Fibroblast of mammary gland (primary cell): ENCODE results near the gene USP48.

Source experiments
- DNase-seq: peaks from one replicate; pipeline ENCODE4 v3.0.0-alpha.2; 2010; ENCODE audit warnings: low read depth
- H3K4me3 ChIP-seq: 2 replicates; pipeline ENCODE4 v1.5.1; 2011; ENCODE audit warnings: low read depth, mild to moderate bottlenecking, low read length, moderate library complexity; ENCODE audit not compliant: control insufficient read depth
- TF ChIP-seq, protein P1 (sequence below): conservative IDR thresholded peaks from 2 replicates; pipeline ENCODE4 v1.5.1; 2011; ENCODE audit warnings: low read depth, low read length, inconsistent platforms; ENCODE audit not compliant: control insufficient read depth, insufficient read depth

The USP48 gene

DNA sequence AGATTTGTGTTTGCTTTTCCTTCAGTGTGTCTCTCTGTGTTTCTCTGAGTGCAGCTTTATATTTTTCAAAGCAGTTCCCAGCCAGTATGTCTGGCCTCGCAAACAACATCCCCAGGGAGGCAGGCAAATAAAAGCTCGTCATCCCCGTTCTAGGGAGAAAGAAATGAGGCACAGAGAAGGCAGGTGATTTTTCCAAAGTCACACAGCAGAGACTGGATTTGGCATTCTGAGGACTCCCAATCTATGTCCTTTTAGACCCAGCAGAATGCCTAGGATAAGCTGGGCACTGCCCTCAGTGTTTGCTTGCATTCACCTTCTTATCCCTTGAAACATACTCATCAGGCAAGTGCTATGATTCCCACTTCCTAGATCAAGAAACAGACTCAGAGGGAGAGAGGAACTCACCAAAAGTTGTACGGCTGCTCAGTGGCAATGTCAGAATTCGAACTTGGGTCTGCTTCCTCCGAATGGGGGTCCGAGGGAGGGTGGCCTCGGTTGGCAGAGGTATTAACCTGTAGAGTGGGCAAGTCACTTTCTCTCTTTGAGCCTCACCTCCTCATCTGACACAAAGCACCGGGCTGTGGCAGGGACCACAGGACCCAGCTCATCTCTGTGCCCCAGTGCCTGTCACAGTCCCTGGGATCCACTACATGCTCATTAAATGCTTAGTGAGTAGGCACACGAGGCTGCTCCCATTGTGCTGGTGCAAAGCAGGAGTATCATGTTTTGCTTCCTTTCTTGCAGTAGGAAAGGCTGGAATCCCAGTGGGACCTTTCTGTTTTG lies 118.0 kb downstream of the USP48 start:
- H3K4me3 ChIP-seq, result no peak overlapping the region
- TF ChIP-seq, protein P1, sequence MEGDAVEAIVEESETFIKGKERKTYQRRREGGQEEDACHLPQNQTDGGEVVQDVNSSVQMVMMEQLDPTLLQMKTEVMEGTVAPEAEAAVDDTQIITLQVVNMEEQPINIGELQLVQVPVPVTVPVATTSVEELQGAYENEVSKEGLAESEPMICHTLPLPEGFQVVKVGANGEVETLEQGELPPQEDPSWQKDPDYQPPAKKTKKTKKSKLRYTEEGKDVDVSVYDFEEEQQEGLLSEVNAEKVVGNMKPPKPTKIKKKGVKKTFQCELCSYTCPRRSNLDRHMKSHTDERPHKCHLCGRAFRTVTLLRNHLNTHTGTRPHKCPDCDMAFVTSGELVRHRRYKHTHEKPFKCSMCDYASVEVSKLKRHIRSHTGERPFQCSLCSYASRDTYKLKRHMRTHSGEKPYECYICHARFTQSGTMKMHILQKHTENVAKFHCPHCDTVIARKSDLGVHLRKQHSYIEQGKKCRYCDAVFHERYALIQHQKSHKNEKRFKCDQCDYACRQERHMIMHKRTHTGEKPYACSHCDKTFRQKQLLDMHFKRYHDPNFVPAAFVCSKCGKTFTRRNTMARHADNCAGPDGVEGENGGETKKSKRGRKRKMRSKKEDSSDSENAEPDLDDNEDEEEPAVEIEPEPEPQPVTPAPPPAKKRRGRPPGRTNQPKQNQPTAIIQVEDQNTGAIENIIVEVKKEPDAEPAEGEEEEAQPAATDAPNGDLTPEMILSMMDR, result no peak
- DNase-seq, result no peak

DNA sequence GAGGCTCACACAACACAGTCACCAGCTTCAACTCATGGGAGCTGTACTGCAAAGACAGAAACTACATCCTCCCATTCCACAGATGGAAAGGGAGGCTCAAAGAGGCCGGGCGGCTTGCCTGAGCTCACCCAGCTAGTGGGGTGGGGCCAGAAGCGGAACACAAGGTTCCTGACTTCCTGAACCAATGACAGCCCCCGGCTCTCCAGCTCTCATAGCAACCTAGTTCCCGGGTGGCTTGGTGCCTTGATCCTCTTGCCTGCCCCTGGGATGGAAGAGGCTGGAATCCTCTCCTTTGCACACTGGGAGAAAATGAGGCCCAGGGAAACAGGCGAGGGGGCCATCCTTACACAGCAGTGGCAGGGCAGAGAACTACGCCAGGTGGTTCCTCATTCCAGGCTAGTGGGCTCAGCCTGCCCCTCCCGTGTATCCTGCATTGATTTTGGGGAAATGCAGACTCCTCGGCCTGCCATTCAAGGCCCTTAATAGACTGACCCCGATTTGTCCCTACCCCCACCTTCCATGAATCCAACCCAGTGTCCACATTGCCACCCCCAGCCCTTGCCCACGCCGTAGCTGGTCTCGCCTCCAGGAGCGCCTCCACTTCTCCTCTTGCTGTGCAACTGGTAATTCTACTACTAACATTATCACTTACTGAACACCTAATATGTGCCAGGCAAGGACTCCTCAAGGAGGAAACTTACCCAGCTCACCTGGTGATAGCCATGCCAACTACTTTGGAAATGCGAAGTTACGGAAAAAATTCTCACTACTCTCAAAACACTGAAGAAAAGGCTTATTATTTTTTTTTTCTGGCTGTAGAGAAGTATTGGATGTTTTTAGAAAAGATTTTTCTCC lies 118.8 kb downstream of the USP48 start:
- TF ChIP-seq, protein P1, result no peak
- no peak overlapping the region for H3K4me3 ChIP-seq
- DNase-seq, result no peak

DNA sequence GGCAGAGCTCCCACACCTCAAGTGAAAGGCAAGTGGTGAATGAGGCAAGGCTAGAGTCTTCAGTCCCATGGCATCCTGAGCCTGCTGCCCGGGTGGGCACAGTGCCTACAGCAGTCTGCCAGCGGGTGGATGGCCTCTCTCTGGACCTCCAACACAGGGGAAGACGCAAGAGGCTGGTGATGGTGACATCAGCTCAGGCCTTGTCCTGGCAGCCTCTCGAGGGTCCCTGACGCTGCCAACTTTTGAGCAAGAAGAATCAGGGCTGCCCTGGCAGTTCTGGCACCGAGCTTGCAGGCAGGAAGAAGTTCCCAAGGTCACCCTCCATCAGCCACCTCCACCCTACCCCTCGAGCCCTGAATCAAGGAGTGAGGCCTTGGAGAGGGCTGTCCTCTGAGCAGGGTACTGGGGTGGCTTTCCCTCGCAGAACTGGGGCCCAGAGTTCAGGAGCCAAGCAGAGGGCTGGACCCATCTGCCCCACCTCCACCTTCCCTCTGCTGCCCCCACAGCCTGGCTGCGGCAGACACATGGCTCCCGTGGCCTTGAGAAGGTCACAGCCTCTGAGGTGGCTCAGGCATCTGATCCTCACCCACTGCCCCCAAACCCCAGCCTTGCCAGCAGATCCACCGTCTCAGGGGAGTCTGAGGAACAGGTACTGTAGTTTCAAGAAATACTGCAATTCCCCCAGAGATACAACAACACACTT lies 119.5 kb downstream of the USP48 start:
- DNase-seq, result no peak

DNA sequence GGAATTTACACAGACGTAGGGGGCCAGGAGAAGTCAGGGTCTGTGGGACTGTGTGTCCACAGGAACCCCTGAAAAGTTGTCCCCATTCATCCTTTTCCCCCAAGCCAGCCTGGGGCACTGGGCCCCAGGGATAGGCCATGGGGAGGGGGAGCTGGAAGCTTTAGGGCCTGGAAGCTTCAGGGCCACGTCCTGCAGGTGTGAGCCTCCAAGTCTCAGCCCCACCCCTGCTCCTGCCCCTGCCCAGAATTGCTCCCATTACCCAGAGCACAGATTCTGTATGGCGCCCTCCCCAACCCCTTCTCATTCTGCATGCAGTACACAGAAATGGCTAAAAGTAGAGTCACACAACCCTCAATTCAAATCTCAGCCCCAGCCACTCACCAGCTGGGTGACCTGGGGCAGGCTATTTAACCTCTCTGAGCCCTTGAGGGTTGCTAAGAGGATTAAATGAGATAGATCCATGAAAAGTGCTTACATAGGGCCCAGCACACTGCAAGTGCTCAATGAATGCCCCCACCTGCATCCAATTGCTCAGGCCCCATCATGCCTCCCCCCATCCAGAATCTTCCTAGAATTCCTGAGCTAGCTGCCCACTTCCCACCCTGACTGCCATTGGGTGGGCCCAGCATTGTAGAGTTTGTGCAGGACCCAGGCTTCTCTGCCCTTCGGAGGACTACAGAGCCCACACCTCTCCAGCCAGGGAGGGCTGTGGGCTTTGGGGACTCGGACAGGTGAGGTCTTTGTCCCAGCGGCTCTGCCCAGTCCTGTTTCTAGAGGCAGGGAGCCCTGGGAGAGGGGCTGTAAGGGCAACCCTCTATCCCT lies 120.3 kb downstream of the USP48 start:
- no peak overlapping the region for H3K4me3 ChIP-seq
- TF ChIP-seq, protein P1, result no peak
- no peak for DNase-seq

More for the DNA sequence above, 119.5 kb downstream of the USP48 start:
- TF ChIP-seq, protein P1, result no peak
- no peak overlapping the region for H3K4me3 ChIP-seq

DNA sequence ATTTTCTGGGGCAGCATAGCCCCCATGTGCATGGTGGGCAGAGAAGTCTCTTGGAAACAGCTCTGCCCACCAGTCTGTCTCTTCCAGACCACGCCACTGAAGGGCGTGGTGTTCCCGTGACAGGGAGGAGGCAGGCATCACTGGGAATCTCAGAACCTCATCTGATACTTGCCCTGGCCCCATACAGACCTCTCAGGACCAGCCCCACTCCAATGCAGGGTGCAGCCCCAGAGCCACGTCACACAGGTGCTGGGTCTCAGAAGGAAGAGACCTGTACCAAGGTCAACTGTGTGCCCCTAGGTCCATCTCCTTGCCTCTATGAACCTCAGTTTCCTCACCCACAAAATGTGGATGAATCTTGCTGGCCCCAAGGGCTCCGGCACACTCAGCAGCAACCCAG lies 121.1 kb downstream of the USP48 start:
- TF ChIP-seq, protein P1, result no peak
- no peak for DNase-seq
- no peak overlapping the region for H3K4me3 ChIP-seq

DNA sequence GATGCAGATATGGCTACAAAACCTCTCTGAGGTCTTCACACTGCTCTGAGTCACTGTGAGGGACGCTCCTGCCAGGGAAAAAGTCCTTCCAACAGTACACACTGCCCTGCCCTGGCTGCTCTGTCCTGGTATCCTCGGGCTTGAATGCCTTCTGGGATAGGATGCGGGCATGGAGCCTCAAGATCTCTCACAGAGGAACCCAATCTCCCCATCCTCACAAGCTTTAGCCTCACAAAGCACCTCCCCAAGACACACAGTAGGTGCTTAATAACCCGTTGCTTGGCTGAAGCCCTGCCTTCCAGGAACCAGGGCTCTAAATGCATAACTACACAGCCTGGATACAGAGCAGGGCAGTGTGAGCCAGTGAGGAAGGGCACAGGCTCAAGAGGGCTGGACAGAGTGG lies 123.0 kb downstream of the USP48 start:
- TF ChIP-seq, protein P1, result no peak
- DNase-seq, result no peak
- H3K4me3 ChIP-seq, result no peak overlapping the region
